Endometrial microvascular endothelial cells (primary cell): ENCODE measurements around the gene CD164. TPM values are rescaled to one million over a fixed set of nuclear protein-coding genes. Genes with fewer than 3 reads are reported as not detected.

Experiments used
- in situ Hi-C: cut with HindIII; loops from 2 replicates; pipeline ENCODE4 v1.10.0; 2017; ENCODE audit warnings: low sequenced_read_pairs, low pct_unique_long_range_greater_than_20kb; ENCODE audit errors: inconsistent ontology term
- total RNA-seq: library from RNA; depleted of rRNA; stranded (reverse); fragments of >200 nt; gene quantifications from one replicate; pipeline ENCODE4 v1.2.3, GENCODE V29; 2015; ENCODE audit errors: inconsistent ontology term

The CD164 gene
- total RNA-seq = 177 TPM

GRCh38 chr6:109381747-109382575, at the start of gene CD164:
Gene CD164 (minus strand): TSS chr6:109382467. CDS start chr6:109382378, 89 bp downstream.
- in situ Hi-C loops = no loop called here

- in situ Hi-C loops = no loop called here
These were observed 47.2 kb upstream of the CD164 start for GRCh38 chr6:109429496-109429895.

GRCh38 chr6:109428889-109429477, 46.7 kb upstream of the CD164 start:
- in situ Hi-C loops = no loop called here

- in situ Hi-C loops = no loop called here
These were observed 42.7 kb upstream of the CD164 start for GRCh38 chr6:109424946-109425345.

- in situ Hi-C loops = no loop called here
These were observed 38.9 kb upstream of the CD164 start for GRCh38 chr6:109421184-109421583.

- in situ Hi-C loops = no loop called here
These were observed 38.5 kb upstream of the CD164 start for GRCh38 chr6:109420751-109421150.

GRCh38 chr6:109417646-109418045, 35.4 kb upstream of the CD164 start:
- in situ Hi-C loops = no loop called here

- in situ Hi-C loops = no loop called here
These were observed 28.8 kb upstream of the CD164 start for GRCh38 chr6:109411034-109411433.

GRCh38 chr6:109406196-109406595, 23.9 kb upstream of the CD164 start:
- in situ Hi-C loops = no loop called here

- in situ Hi-C loops = no loop called here
These were observed 14.8 kb upstream of the CD164 start for GRCh38 chr6:109397020-109397419.

- in situ Hi-C loops = no loop called here
These were observed 13.9 kb upstream of the CD164 start for GRCh38 chr6:109396046-109396718.

GRCh38 chr6:109393886-109394281, 11.6 kb upstream of the CD164 start:
- in situ Hi-C loops = no loop called here

GRCh38 chr6:109393157-109393885, 11.1 kb upstream of the CD164 start:
- in situ Hi-C loops = no loop called here

GRCh38 chr6:109389650-109390274, 7.5 kb upstream of the CD164 start:
- in situ Hi-C loops = no loop called here

GRCh38 chr6:109388265-109388664, 6.0 kb upstream of the CD164 start:
- in situ Hi-C loops = no loop called here

- in situ Hi-C loops = no loop called here
These were observed 1.2 kb upstream of the CD164 start for GRCh38 chr6:109383438-109383940.

- in situ Hi-C loops = no loop called here
These were observed 540 bp upstream of the CD164 start for GRCh38 chr6:109382576-109383437.
